ENCODE data around the gene LINC01488. TPM values are rescaled to one million over a fixed set of nuclear protein-coding genes. Genes with fewer than 3 reads are reported as not detected.

Gene LINC01488
- total and polyA plus RNA-seq, 2 donors from 2014 or later, result not detected

GRCh38 chr11:69442012-69442806 lies 39.3 kb upstream of the LINC01488 start:
- Histone ChIP-seq H3K9ac (ENCODE audit: low read length in 3 of 3) (no peak overlapping the region), H3K4me1 (ENCODE audit: control insufficient read depth in 2 of 3, insufficient read depth in 2 of 3, low read depth in 1 of 3, low read length in 3 of 3) (peaks cover 0 to 16% (median 13%) of the 10 kb centered on the region in 3 donors), H3K36me3 (ENCODE audit: control insufficient read depth in 2 of 3, insufficient read depth in 3 of 3, low read length in 3 of 3) (no peaks in the 10 kb centered on the region), H3K9me3 (ENCODE audit: control insufficient read depth in 2 of 3, insufficient read depth in 1 of 3, low read length in 3 of 3) (no peaks in the 10 kb centered on the region), H3K27me3 (ENCODE audit: control insufficient read depth, insufficient read depth, low read length) (no peaks in the 10 kb centered on the region), H3K27ac (ENCODE audit: low read depth in 2 of 2, low read length in 2 of 2) (peak overlapping the region in 1 of 2 donors; percentile 5), H3K4me3 (ENCODE audit: low read length in 3 of 3) (no peak overlapping the region)
- intact Hi-C loops (cut with DNase I), result no loop called here
- DNase-seq (peak in 3 of 5 donors; percentile 28 to 42 (median 39)), FAIRE-seq (no peak)
- no peak for TF ChIP-seq CTCF (IDR thresholded peaks at IDR 0.05; ENCODE audit: borderline replicate concordance, extremely low read depth, insufficient read depth)

GRCh38 chr11:69442807-69443137 lies 38.7 kb upstream of the LINC01488 start:
- intact Hi-C loops (cut with DNase I), result no loop called here
- Histone ChIP-seq H3K4me1 (ENCODE audit: control insufficient read depth in 2 of 3, insufficient read depth in 2 of 3, low read depth in 1 of 3, low read length in 3 of 3) (peaks cover 0 to 15% (median 8%) of the 10 kb centered on the region in 3 donors), H3K9me3 (ENCODE audit: control insufficient read depth in 2 of 3, insufficient read depth in 1 of 3, low read length in 3 of 3) (no peaks in the 10 kb centered on the region), H3K4me3 (ENCODE audit: low read length in 3 of 3) (peak overlapping the region in 1 of 3 donors; percentile 42), H3K9ac (ENCODE audit: low read length in 3 of 3) (no peak overlapping the region), H3K27me3 (ENCODE audit: control insufficient read depth, insufficient read depth, low read length) (no peaks in the 10 kb centered on the region), H3K36me3 (ENCODE audit: control insufficient read depth in 2 of 3, insufficient read depth in 3 of 3, low read length in 3 of 3) (no peaks in the 10 kb centered on the region), H3K27ac (ENCODE audit: low read depth in 2 of 2, low read length in 2 of 2) (peak overlapping the region; percentile 5 to 29)
- TF ChIP-seq CTCF (IDR thresholded peaks at IDR 0.05; ENCODE audit: borderline replicate concordance, extremely low read depth, insufficient read depth), result no peak
- peak; percentile 70 to 90 (median 83) for DNase-seq
- FAIRE-seq, result no peak

- no peaks in the 10 kb centered on the region for H3K27me3 ChIP-seq (ENCODE audit: control insufficient read depth, insufficient read depth, low read length)
- no peak for TF ChIP-seq CTCF (IDR thresholded peaks at IDR 0.05; ENCODE audit: borderline replicate concordance, extremely low read depth, insufficient read depth)
- no peaks in the 10 kb centered on the region for H3K36me3 ChIP-seq (ENCODE audit: control insufficient read depth in 2 of 3, insufficient read depth in 3 of 3, low read length in 3 of 3)
- intact Hi-C loops (cut with DNase I), result no loop called here
- H3K4me1 ChIP-seq (ENCODE audit: control insufficient read depth in 2 of 3, insufficient read depth in 2 of 3, low read depth in 1 of 3, low read length in 3 of 3), result peaks cover 0 to 17% (median 8%) of the 10 kb centered on the region in 3 donors
- H3K9ac ChIP-seq (ENCODE audit: low read length in 3 of 3), result no peak overlapping the region
- DNase-seq (peak; percentile 95 to 97 (median 96)), FAIRE-seq (no peak)
- peak overlapping the region in 2 of 3 donors; percentile 42 to 53 for H3K4me3 ChIP-seq (ENCODE audit: low read length in 3 of 3)
- peak overlapping the region; percentile 5 to 72 for H3K27ac ChIP-seq (ENCODE audit: low read depth in 2 of 2, low read length in 2 of 2)
- no peaks in the 10 kb centered on the region for H3K9me3 ChIP-seq (ENCODE audit: control insufficient read depth in 2 of 3, insufficient read depth in 1 of 3, low read length in 3 of 3)
These were observed 38.1 kb upstream of the LINC01488 start for GRCh38 chr11:69443138-69443967.
